Stomach (tissue), 4 donors: ENCODE measurements around the gene RASA3.

Source experiments
- EP300 ChIP-seq: sonication (generic); formaldehyde crosslinking; IDR thresholded peaks from one replicate; pipeline ENCODE4 v1.6.1; 2017; ENCODE audit warnings: antibody characterized with exemption
- POLR2AphosphoS5 ChIP-seq, 3 donors: sonication (generic); formaldehyde crosslinking; IDR thresholded peaks; one replicate each; pipeline ENCODE4 v1.6.1; 2016; ENCODE audit warnings: antibody characterized with exemption in 3 of 3
- TF ChIP-seq, protein P1 (sequence below), 7 experiments: fragments of 450-650 bp in 4 of 7; fragments of 200-600 bp in 3 of 7; sonication (generic) in 3 of 7; IDR thresholded peaks; one replicate each; pipeline ENCODE4 v1.5.1; 2016 to 2019; ENCODE audit warnings: antibody characterized with exemption in 7 of 7, control low read depth in 2 of 7, mild to moderate bottlenecking in 1 of 7

DNA sequence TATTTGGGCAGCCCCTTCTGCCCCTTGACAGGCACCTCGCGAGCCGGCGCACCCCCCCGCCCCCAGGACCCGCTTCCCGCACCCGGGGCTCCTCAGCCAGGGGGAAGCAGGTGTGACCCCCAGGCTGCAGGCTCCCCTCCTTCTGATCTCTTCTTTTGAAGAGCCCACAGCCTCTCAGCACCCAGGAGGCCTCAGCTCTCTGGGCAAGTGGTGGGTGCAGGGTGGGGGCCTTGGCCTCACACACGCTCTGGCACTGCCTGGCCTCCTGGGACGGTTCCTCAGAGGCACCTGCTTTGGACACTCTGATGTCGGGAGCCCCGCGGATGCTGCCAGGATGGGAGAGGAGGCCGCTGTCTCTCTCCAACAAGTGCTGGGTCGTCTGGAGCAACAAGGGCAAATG lies 157.0 kb downstream of the RASA3 start:
- TF ChIP-seq, protein P1, sequence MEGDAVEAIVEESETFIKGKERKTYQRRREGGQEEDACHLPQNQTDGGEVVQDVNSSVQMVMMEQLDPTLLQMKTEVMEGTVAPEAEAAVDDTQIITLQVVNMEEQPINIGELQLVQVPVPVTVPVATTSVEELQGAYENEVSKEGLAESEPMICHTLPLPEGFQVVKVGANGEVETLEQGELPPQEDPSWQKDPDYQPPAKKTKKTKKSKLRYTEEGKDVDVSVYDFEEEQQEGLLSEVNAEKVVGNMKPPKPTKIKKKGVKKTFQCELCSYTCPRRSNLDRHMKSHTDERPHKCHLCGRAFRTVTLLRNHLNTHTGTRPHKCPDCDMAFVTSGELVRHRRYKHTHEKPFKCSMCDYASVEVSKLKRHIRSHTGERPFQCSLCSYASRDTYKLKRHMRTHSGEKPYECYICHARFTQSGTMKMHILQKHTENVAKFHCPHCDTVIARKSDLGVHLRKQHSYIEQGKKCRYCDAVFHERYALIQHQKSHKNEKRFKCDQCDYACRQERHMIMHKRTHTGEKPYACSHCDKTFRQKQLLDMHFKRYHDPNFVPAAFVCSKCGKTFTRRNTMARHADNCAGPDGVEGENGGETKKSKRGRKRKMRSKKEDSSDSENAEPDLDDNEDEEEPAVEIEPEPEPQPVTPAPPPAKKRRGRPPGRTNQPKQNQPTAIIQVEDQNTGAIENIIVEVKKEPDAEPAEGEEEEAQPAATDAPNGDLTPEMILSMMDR (IDR thresholded peaks at IDR 0.05), result no peak
- TF ChIP-seq POLR2AphosphoS5 (IDR thresholded peaks at IDR 0.05) (no peak), EP300 (no peak)
